ENCODE data around the gene GPRC5A. TPM values are rescaled to one million over a fixed set of nuclear protein-coding genes. Genes with fewer than 3 reads are reported as not detected.

The GPRC5A gene
- total RNA-seq, 4 donors from 2014 or later = 7.0 to 166 (median 116) TPM

GRCh38 chr12:12922191-12922616, 30.8 kb downstream of the GPRC5A start:
- peaks cover 0 to 5% (median 2%) of the 10 kb centered on the region in 4 donors for H3K4me1 ChIP-seq
- intact Hi-C loops (cut with DNase I; ENCODE audit: low total_unique reads) = no loop called here
- no peak overlapping the region for H3K27ac ChIP-seq
- DNase-seq = no peak
- no peaks in the 10 kb centered on the region for H3K27me3 ChIP-seq
- no peaks in the 10 kb centered on the region for H3K36me3 ChIP-seq
- H3K9me3 ChIP-seq = no peaks in the 10 kb centered on the region
- H3K4me3 ChIP-seq = no peak overlapping the region
- in situ Hi-C loops (cut with MboI; ENCODE audit: low pct_ligation_motif_present in 1 of 4, low pct_unique_long_range_greater_than_20kb in 1 of 4, low sequenced_read_pairs in 3 of 4) = no loop called here
- TF ChIP-seq CTCF (IDR thresholded peaks at IDR 0.05) (no peak), POLR2AphosphoS5 (IDR thresholded peaks at IDR 0.05) (no peak), EP300 (IDR thresholded peaks at IDR 0.05; ENCODE audit: low read depth) (no peak), POLR2A (IDR thresholded peaks at IDR 0.05) (no peak)
- WGBS, 2 donors (ENCODE audit: low coverage in 1 of 2) = 62 to 71% methylated on average over 6 of the region's 6 CpGs

- no peak for TF ChIP-seq CTCF (IDR thresholded peaks at IDR 0.05)
- TF ChIP-seq POLR2AphosphoS5 (IDR thresholded peaks at IDR 0.05) = no peak
- TF ChIP-seq EP300 (IDR thresholded peaks at IDR 0.05; ENCODE audit: low read depth) = no peak
- no peak for TF ChIP-seq POLR2A (IDR thresholded peaks at IDR 0.05)
- H3K27me3 ChIP-seq = no peaks in the 10 kb centered on the region
- in situ Hi-C loops (cut with MboI; ENCODE audit: low pct_ligation_motif_present in 1 of 4, low pct_unique_long_range_greater_than_20kb in 1 of 4, low sequenced_read_pairs in 3 of 4) = no loop called here
- no peak overlapping the region for H3K4me3 ChIP-seq
- no peak overlapping the region for H3K27ac ChIP-seq
- intact Hi-C loops (cut with DNase I; ENCODE audit: low total_unique reads) = no loop called here
- DNase-seq = no peak
- H3K4me1 ChIP-seq = peaks cover 0 to 5% (median 2%) of the 10 kb centered on the region in 4 donors
- 80 to 91% methylated on average over 1 to 7 of the region's 7 CpGs for WGBS, 2 donors (ENCODE audit: low coverage in 1 of 2)
- H3K36me3 ChIP-seq = no peaks in the 10 kb centered on the region
- no peaks in the 10 kb centered on the region for H3K9me3 ChIP-seq
Observed at GRCh38 chr12:12922978-12923377, 31.6 kb downstream of the GPRC5A start.

- in situ Hi-C loops (cut with MboI; ENCODE audit: low pct_ligation_motif_present in 1 of 4, low pct_unique_long_range_greater_than_20kb in 1 of 4, low sequenced_read_pairs in 3 of 4) = no loop called here
Observed at GRCh38 chr12:12924169-12924568, 32.8 kb downstream of the GPRC5A start.

GRCh38 chr12:12925388-12925787, 34.0 kb downstream of the GPRC5A start:
- no peaks in the 10 kb centered on the region for H3K9me3 ChIP-seq
- TF ChIP-seq EP300 (IDR thresholded peaks at IDR 0.05; ENCODE audit: low read depth) = no peak
- TF ChIP-seq POLR2A (IDR thresholded peaks at IDR 0.05) = no peak
- TF ChIP-seq POLR2AphosphoS5 (IDR thresholded peaks at IDR 0.05) = no peak
- TF ChIP-seq CTCF (IDR thresholded peaks at IDR 0.05) = no peak
- no peaks in the 10 kb centered on the region for H3K36me3 ChIP-seq
- H3K27me3 ChIP-seq = no peaks in the 10 kb centered on the region
- 57 to 64% methylated on average over 1 of the region's 1 CpG for WGBS, 2 donors (ENCODE audit: low coverage in 1 of 2)
- H3K4me1 ChIP-seq = peaks cover 0 to 5% (median 2%) of the 10 kb centered on the region in 4 donors
- H3K4me3 ChIP-seq = no peak overlapping the region
- no peak for DNase-seq
- intact Hi-C loops (cut with DNase I; ENCODE audit: low total_unique reads) = no loop called here
- in situ Hi-C loops (cut with MboI; ENCODE audit: low pct_ligation_motif_present in 1 of 4, low pct_unique_long_range_greater_than_20kb in 1 of 4, low sequenced_read_pairs in 3 of 4) = no loop called here
- no peak overlapping the region for H3K27ac ChIP-seq

More at GRCh38 chr12:12924169-12924568, 32.8 kb downstream of the GPRC5A start:
- Histone ChIP-seq H3K36me3 (no peaks in the 10 kb centered on the region), H3K9me3 (no peaks in the 10 kb centered on the region), H3K4me3 (no peak overlapping the region), H3K27ac (no peak overlapping the region), H3K27me3 (no peaks in the 10 kb centered on the region), H3K4me1 (peaks cover 0 to 5% (median 2%) of the 10 kb centered on the region in 4 donors)
- TF ChIP-seq CTCF (IDR thresholded peaks at IDR 0.05) (no peak), POLR2A (IDR thresholded peaks at IDR 0.05) (no peak), EP300 (IDR thresholded peaks at IDR 0.05; ENCODE audit: low read depth) (no peak), POLR2AphosphoS5 (IDR thresholded peaks at IDR 0.05) (no peak)
- no peak for DNase-seq
- intact Hi-C loops (cut with DNase I; ENCODE audit: low total_unique reads) = no loop called here
- WGBS, 2 donors (ENCODE audit: low coverage in 1 of 2) = 84 to 88% methylated on average over 4 of the region's 4 CpGs
